ENCODE measurements around the gene SYS1. TPM values are rescaled to one million over a fixed set of nuclear protein-coding genes. Genes with fewer than 3 reads are reported as not detected.

SYS1 gene
- total RNA-seq, 1 experiment from 2014 or later, result 45.5 TPM

GRCh38 chr20:45343532-45344167, 19.3 kb upstream of the SYS1 start:
- Mint-ChIP-seq H3K9me3 (ENCODE audit: low read depth, unreplicated experiment) (no peaks in the 10 kb centered on the region), H3K4me1 (ENCODE audit: low read depth, unreplicated experiment) (peaks cover 75% of the 10 kb centered on the region), H3K27ac (ENCODE audit: unreplicated experiment) (peak overlapping the region; percentile 99), H3K27me3 (ENCODE audit: unreplicated experiment) (no peaks in the 10 kb centered on the region), H3K36me3 (ENCODE audit: insufficient read depth, unreplicated experiment) (peaks cover 98% of the 10 kb centered on the region), H3K4me3 (ENCODE audit: low read depth, unreplicated experiment) (peak overlapping the region; percentile 95)
- CTCF ChIA-PET, result interaction anchor here (0.6 to 6.0 kb wide), 14 partner anchors 9 to 1932 kb away, joined by 3 to 57 read pairs (median 3); partner anchors contain the start of gene SYS1
- intact Hi-C loops (cut with micrococcal nuclease; ENCODE audit: unreplicated experiment), result loop anchor here (2.0 kb wide), 2 partner anchors 15 to 21 kb away; no protein-coding TSS in a partner anchor
- TF ChIP-seq CTCF (IDR thresholded peaks at IDR 0.05; ENCODE audit: unreplicated experiment), result no peak
- no TSS peak for BruUV-seq (replicated peaks)
- no peak for DNase-seq

GRCh38 chr20:45344168-45344860, 18.6 kb upstream of the SYS1 start:
- peaks cover 69% of the 10 kb centered on the region for H3K4me1 Mint-ChIP-seq (ENCODE audit: low read depth, unreplicated experiment)
- intact Hi-C loops (cut with micrococcal nuclease; ENCODE audit: unreplicated experiment), result loop anchor here (2.0 kb wide), 2 partner anchors 14 to 22 kb away; no protein-coding TSS in a partner anchor
- H3K36me3 Mint-ChIP-seq (ENCODE audit: insufficient read depth, unreplicated experiment), result peaks cover 97% of the 10 kb centered on the region
- TF ChIP-seq CTCF (IDR thresholded peaks at IDR 0.05; ENCODE audit: unreplicated experiment), result no peak
- BruUV-seq (replicated peaks), result TSS peak; percentile 95
- peak overlapping the region; percentile 99 for H3K27ac Mint-ChIP-seq (ENCODE audit: unreplicated experiment)
- H3K4me3 Mint-ChIP-seq (ENCODE audit: low read depth, unreplicated experiment), result peak overlapping the region; percentile 95
- DNase-seq, result peak; percentile 91
- no peaks in the 10 kb centered on the region for H3K27me3 Mint-ChIP-seq (ENCODE audit: unreplicated experiment)
- H3K9me3 Mint-ChIP-seq (ENCODE audit: low read depth, unreplicated experiment), result no peaks in the 10 kb centered on the region
- CTCF ChIA-PET, result interaction anchor here (0.6 to 6.0 kb wide), 14 partner anchors 8 to 1931 kb away, joined by 3 to 57 read pairs (median 3); partner anchors contain the start of gene SYS1

- intact Hi-C loops (cut with micrococcal nuclease; ENCODE audit: unreplicated experiment), result loop anchor here (2.0 kb wide), 2 partner anchors 13 to 23 kb away; no protein-coding TSS in a partner anchor
- peaks cover 59% of the 10 kb centered on the region for H3K4me1 Mint-ChIP-seq (ENCODE audit: low read depth, unreplicated experiment)
Observed at GRCh38 chr20:45345104-45345936, 17.6 kb upstream of the SYS1 start.

More at GRCh38 chr20:45345104-45345936, 17.6 kb upstream of the SYS1 start:
- peak overlapping the region; percentile 99 for H3K27ac Mint-ChIP-seq (ENCODE audit: unreplicated experiment)
- H3K36me3 Mint-ChIP-seq (ENCODE audit: insufficient read depth, unreplicated experiment), result peaks cover 87% of the 10 kb centered on the region
- no peaks in the 10 kb centered on the region for H3K27me3 Mint-ChIP-seq (ENCODE audit: unreplicated experiment)
- CTCF ChIA-PET, result interaction anchor here (0.6 to 5.3 kb wide), 8 partner anchors 8 to 949 kb away, joined by 3 to 51 read pairs (median 4); partner anchors contain the start of gene SYS1
- DNase-seq, result peak; percentile 92
- H3K9me3 Mint-ChIP-seq (ENCODE audit: low read depth, unreplicated experiment), result no peaks in the 10 kb centered on the region
- BruUV-seq (replicated peaks), result no TSS peak
- H3K4me3 Mint-ChIP-seq (ENCODE audit: low read depth, unreplicated experiment), result peak overlapping the region; percentile 95
- TF ChIP-seq CTCF (IDR thresholded peaks at IDR 0.05; ENCODE audit: unreplicated experiment), result no peak
